ENCODE measurements around the gene CPSF4L.

DNA sequence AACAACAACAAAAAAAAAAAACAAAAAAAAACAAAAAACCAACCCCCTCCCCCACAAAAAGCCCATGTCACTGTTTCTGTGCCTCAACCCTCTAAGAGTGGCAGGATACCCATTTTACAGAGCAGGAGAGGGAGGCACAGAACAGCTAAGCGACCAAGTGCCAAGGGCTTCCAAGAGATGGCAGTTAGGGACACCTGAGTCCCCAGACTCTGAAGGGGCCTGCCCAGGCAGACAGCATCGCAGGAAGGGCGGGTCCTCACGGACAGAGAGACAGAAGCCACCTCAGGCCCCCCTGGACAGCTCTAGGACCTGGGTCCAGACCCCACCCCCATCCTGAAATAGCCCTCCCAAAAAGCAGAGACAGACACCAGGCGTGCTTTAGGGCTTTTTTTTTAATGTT lies 21.6 kb upstream of the CPSF4L start:
- TF ChIP-seq, protein P1, sequence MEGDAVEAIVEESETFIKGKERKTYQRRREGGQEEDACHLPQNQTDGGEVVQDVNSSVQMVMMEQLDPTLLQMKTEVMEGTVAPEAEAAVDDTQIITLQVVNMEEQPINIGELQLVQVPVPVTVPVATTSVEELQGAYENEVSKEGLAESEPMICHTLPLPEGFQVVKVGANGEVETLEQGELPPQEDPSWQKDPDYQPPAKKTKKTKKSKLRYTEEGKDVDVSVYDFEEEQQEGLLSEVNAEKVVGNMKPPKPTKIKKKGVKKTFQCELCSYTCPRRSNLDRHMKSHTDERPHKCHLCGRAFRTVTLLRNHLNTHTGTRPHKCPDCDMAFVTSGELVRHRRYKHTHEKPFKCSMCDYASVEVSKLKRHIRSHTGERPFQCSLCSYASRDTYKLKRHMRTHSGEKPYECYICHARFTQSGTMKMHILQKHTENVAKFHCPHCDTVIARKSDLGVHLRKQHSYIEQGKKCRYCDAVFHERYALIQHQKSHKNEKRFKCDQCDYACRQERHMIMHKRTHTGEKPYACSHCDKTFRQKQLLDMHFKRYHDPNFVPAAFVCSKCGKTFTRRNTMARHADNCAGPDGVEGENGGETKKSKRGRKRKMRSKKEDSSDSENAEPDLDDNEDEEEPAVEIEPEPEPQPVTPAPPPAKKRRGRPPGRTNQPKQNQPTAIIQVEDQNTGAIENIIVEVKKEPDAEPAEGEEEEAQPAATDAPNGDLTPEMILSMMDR (IDR thresholded peaks at IDR 0.05), result no peak
- no peak for TF ChIP-seq POLR2A (IDR thresholded peaks at IDR 0.05)

All from tibial nerve (tissue), 3 donors.